Fibroblast of gingiva (primary cell): ENCODE measurements around the gene LRMDA.

ENCODE experiments used
- DNase-seq: peaks from one replicate; pipeline ENCODE4 v3.0.0-alpha.2; 2011; ENCODE audit warnings: low read depth

The LRMDA gene

GRCh38 chr10:76398043-76398710 lies 966.8 kb downstream of the LRMDA start:
- DNase-seq: peak; percentile 19

- no peak for DNase-seq
Observed at GRCh38 chr10:76399226-76399625, 967.8 kb downstream of the LRMDA start.

GRCh38 chr10:76401006-76401405 lies 969.6 kb downstream of the LRMDA start:
- peak; percentile 7 for DNase-seq

DNA sequence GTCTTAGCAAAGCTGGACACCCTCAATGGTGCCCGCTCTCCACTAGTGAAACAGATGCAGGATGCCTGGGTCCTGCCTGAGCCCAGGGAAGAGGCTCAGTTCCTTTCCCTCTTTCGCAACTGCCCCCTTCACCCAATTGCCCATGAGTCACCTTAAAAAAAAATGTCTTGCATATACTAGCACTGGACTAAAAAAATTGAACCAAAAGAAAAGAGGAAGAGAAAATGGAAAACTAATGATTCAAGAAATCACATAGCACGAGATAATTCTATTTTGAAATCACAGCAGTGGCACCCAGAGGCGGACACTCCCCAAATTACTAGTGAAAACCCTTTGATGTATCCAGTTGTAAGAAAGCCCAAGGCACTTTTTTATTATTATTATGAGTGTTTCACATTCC lies 972.5 kb downstream of the LRMDA start:
- peak; percentile 84 for DNase-seq

DNA sequence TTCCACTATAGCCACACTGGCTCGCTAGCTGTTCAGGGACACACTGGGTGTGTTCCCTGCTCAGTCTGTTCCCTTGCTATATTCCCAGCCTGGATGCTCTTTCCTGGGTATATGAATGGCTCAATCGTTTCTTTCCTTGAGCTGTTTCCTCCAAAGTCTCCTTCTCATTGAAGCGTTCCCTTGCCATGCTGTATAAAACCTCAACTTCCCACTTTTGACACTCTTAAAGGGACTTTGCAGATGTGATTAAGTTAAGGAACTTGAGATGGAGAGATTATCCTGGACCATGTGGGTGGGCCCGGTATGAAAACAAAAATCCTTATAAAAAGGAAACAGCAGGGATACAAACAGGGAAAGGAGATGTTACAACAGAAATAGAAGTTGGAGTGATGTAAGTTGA lies 973.1 kb downstream of the LRMDA start:
- no peak for DNase-seq

DNA sequence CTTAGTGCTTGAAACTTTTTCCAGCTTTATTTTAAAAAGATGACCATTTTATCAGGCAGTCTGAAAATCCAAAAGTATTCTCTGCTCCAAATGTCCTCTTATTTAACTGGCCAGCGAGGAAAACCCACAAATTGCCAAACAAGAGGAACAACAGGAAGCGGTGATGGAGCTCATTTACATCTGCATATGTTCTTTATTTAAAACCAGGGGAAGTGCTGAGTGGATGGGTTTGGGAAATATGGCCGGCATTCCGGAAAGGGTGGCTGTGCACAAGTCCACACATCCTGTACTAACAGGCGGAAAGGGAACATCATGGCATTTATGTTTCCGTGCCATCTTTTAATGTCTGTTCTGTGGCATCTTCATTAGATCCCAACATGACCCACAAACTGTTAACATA lies 974.5 kb downstream of the LRMDA start:
- DNase-seq: peak; percentile 77

DNA sequence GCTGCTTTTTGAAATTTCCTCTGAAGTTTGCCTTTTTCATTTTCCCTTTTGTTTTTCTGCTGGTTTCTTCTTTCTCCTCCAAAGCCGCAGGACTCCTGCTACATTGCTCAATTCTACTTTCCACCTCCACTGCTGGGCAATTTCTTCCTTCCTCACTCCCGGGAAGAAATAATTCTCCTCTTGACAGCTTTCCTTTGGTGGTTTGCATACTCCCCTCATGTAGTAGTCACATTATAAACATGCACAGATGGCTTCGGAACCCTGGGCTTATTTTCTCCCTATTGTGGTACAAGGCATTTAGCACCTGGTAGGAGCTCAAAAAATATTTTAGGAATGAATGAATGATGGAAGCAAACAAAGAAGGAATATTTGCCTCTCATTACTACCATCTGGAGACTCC lies 977.2 kb downstream of the LRMDA start:
- no peak for DNase-seq

- peak; percentile 98 for DNase-seq
Observed at GRCh38 chr10:76411729-76412435, 980.5 kb downstream of the LRMDA start.

DNA sequence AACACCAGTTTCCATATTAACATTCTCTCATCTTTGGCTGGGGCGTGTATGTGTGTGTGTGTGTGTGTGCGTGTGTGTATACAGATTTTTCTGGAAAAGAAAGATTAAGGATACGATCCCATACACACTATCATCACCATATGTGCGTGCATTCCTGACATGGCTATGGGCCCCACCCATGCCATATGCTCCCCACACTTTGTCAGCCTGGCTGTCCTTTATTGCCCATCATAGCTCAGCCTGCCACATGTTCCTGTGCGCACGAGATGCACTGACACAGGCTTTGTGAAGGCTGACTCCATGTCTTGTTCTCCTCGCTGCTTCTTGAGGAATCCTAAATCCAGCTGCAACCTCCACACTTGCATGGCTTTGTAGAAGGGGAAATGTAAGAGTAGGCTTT lies 984.1 kb downstream of the LRMDA start:
- no peak for DNase-seq

- no peak for DNase-seq
Observed at GRCh38 chr10:76416642-76417041, 985.2 kb downstream of the LRMDA start.

DNA sequence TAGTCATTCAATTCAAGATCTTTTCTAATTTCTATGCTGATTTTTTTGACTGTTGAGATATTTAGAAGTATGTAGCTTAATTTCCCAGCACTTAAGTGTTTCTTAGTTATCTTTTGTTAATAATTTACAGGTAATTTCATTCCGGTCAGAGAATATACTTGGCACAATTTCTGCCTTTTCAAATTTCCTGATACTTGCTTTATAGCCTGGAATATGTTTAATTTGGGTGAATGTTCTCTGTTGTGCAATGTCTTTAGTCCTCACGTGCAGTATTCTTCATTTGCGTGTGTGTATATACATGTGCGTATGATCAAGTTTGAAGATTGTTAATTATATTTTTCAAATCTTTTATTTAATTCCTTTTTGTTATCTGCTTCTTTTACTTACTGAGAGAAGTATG lies 989.3 kb downstream of the LRMDA start:
- DNase-seq: no peak

DNA sequence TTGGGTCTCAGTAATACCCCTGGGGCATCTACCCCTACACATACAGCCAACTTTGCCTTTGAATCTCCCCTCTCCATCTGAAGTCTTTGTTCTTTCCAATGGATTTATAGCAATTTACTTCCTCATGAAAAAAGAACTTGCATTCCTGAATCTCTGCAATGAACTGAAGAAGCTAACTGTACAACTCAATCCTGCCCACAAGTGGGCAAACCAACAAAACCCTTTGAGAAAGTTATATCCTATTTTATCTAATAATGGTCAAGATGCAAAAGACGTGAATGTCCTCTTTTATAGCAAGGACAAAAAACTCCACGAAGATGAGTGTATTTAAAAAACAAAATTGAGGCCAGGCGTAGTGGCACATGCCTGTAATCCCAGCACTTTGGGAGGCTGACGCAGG lies 991.3 kb downstream of the LRMDA start:
- peak; percentile 48 for DNase-seq

- DNase-seq: peak; percentile 89
Observed at GRCh38 chr10:76428551-76429367, 997.3 kb downstream of the LRMDA start.

DNA sequence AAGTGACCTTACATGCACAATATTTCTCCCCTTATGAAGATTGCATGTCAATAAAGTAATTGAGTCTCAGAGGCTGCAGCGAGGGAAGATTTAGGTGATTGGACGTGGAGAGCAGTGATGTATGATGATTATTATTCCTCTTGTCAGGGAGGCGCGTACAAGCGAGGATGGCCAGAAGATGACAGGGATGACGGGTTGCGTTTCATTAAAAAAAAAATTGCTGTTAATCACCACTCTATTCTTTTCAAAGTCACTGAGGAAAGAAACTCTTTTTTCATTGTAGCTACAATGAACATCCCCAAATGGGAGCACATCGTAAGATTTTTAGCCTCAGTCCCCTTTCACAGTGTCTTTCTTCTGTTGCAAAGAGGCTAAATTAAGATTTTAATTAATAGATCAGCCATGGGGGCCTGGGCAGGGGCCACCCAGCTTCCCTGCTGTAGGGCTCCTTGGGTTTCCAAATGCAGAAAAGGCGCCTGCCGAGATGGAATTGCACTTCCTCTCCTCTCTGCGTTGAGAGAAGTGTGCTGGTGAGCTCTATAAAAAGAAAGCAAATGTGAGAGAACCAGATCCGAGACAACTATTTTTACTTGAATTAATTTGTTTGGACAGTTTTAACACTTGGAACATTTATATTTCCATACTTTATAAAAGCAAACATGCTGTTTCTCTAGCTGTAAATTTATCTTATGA lies 998.1 kb downstream of the LRMDA start:
- DNase-seq: peak; percentile 12

GRCh38 chr10:76430061-76430645 lies 998.7 kb downstream of the LRMDA start:
- no peak for DNase-seq

GRCh38 chr10:76432016-76433012 lies 1000.9 kb downstream of the LRMDA start:
- DNase-seq: peak; percentile 88

- no peak for DNase-seq
Observed at GRCh38 chr10:76433161-76434005, 1002.0 kb downstream of the LRMDA start.

DNA sequence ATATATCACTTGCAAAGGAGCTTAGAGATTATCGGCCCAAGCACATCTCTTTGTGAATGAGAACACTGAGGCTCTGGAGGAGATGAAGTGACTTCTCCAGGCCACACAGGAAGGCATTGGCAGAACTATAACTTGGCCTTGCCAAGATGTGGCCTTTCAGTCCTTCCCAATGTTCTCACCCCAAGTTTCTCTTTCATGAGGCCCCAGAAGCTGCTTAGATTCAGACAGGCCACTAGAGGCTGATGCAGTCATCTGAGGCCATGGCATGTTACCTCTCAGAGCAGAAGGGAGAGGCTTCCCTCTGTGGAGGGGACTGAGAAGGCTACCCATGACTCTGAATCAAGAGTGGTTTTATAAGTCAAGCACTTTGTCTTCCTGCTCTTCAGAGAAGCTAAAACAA lies 1003.7 kb downstream of the LRMDA start:
- no peak for DNase-seq

DNA sequence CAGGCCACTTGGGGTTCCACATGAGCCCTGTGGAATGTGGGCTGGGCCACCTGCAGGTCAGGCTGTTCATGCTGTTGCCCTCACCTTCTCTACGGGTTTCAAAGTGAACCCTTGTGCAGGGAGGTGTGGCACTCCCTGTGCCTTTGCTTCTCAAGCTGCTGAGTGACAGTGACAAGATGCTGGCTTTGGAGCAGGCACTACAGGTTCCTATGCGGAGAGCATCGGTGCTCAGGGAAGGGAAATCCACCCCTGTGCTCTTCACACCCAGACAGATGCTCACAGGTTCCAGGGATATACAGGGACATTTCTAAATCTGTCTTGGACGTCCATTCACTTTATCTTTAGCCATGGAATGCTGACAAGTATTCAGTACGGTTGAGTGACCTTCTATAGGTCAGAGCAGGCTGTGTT lies 1005.0 kb downstream of the LRMDA start:
- no peak for DNase-seq

DNA sequence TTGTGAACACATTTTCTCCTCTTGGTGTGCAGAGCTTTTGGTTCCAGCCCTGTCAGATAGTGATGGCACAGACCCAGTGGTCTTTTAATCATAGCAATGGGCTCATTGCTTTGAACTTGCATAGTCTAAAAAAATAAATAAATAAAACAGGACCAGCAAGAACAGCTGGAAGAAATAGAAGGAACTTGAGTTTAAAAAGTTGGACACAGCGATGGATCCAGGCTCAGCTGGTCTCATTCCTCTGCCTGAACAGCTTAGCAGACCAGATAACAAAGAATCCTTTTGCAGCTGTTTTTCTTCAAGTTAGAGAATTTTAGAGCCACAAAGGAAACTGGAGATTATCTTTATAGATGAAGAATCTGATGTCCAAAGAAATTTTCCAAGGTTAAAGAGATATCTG lies 1005.6 kb downstream of the LRMDA start:
- no peak for DNase-seq
